IMR-90 (cell line): ENCODE measurements around the gene EYS. TPM values are rescaled to one million over a fixed set of nuclear protein-coding genes. Genes with fewer than 3 reads are reported as not detected.

Experiments
- ATAC-seq: fragments of 200-7000 bp; cut with Tn5 transposase; 2 replicates; pipeline ENCODE4 v1.9.1; 2020; ENCODE audit warnings: low read depth, mild to moderate bottlenecking, moderate library complexity
- BruUV-seq: library from RNA; stranded (reverse); fragments of 400-500 nt; replicated peaks from 2 replicates; lab custom pipeline; 2021; lab: Mats Ljungman, UMichigan
- CTCF ChIA-PET: fragments of 300-600 bp; formaldehyde crosslinking; extraction: SDS; loops from one replicate; lab custom pipeline; 2021; ENCODE audit warnings: antibody characterized with exemption; lab: Yijun Ruan, JAX
- POLR2A ChIA-PET: fragments of 300-600 bp; sonication (Branson Sonifier 250); formaldehyde crosslinking; loops from one replicate; lab custom pipeline; 2022; ENCODE audit warnings: antibody characterized with exemption; ENCODE audit not compliant: unreplicated experiment; lab: Charles Lee
- DNase-seq: peaks from one replicate; pipeline ENCODE4 v3.0.0; 2013
- H2AFZ ChIP-seq: replicated peaks from 2 replicates; pipeline ENCODE3; 2013; ENCODE audit warnings: low read length, mild to moderate bottlenecking; ENCODE audit not compliant: poor library complexity
- H2AK5ac ChIP-seq: 2 replicates; pipeline ENCODE4 v1.6.1; 2013; ENCODE audit warnings: low read depth, low read length, inconsistent platforms
- H2AK9ac ChIP-seq: replicated peaks from 2 replicates; pipeline ENCODE3; 2013; ENCODE audit warnings: mild to moderate bottlenecking, low read depth, low read length, moderate library complexity; ENCODE audit not compliant: poor library complexity
- H2BK120ac ChIP-seq: 2 replicates; pipeline ENCODE4 v1.6.1; 2013; ENCODE audit warnings: low read depth, low read length, inconsistent platforms
- H2BK15ac ChIP-seq: 3 replicates; pipeline ENCODE4 v1.6.1; 2013; ENCODE audit warnings: low read depth, low read length, inconsistent platforms
- H2BK20ac ChIP-seq: 2 replicates; pipeline ENCODE4 v1.6.1; 2013; ENCODE audit warnings: low read depth, mild to moderate bottlenecking, inconsistent platforms, low read length, moderate library complexity
- H2BK5ac ChIP-seq: 2 replicates; pipeline ENCODE4 v1.6.1; 2013; ENCODE audit warnings: mild to moderate bottlenecking, low read depth, low read length, inconsistent platforms; ENCODE audit not compliant: poor library complexity, severe bottlenecking
- H3K14ac ChIP-seq: replicated peaks from 2 replicates; pipeline ENCODE4 v1.6.1; 2013; ENCODE audit warnings: low read depth, low read length, inconsistent platforms
- H3K18ac ChIP-seq: 2 replicates; pipeline ENCODE4 v1.6.1; 2013; ENCODE audit warnings: low read depth, low read length, control low read depth
- H3K23ac ChIP-seq: 2 replicates; pipeline ENCODE4 v1.6.1; 2013; ENCODE audit warnings: low read depth, low read length, inconsistent platforms
- H3K27ac ChIP-seq: 2 replicates; pipeline ENCODE4 v1.5.1; 2013; ENCODE audit warnings: mild to moderate bottlenecking, control low read depth, low read length; ENCODE audit not compliant: insufficient read depth
- H3K27me3 ChIP-seq: 2 replicates; pipeline ENCODE4 v1.6.1; 2013; ENCODE audit warnings: low read length; ENCODE audit not compliant: control insufficient read depth, insufficient read depth
- H3K36me3 ChIP-seq: 2 replicates; pipeline ENCODE4 v1.6.1; 2013; ENCODE audit warnings: low read length, mixed read lengths; ENCODE audit not compliant: control insufficient read depth, insufficient read depth
- H3K4ac ChIP-seq: 2 replicates; pipeline ENCODE4 v1.6.1; 2013; ENCODE audit warnings: low read depth, low read length, inconsistent platforms
- H3K4me1 ChIP-seq: 2 replicates; pipeline ENCODE4 v1.6.1; 2013; ENCODE audit warnings: low read length, mixed read lengths; ENCODE audit not compliant: control insufficient read depth, insufficient read depth
- H3K4me2 ChIP-seq: 2 replicates; pipeline ENCODE4 v1.6.1; 2013; ENCODE audit warnings: low read depth, mild to moderate bottlenecking, control low read depth, low read length, moderate library complexity
- H3K4me3 ChIP-seq: 2 replicates; pipeline ENCODE4 v1.5.1; 2013; ENCODE audit warnings: low read depth, mild to moderate bottlenecking, control low read depth, low read length, moderate library complexity; ENCODE audit not compliant: insufficient read depth
- H3K56ac ChIP-seq: 2 replicates; pipeline ENCODE4 v1.6.1; 2013; ENCODE audit warnings: low read length, inconsistent platforms; ENCODE audit not compliant: insufficient read depth; ENCODE audit errors: extremely low read depth
- H3K79me1 ChIP-seq, 2 experiments: 2 replicates each; pipeline ENCODE4 v1.6.1; 2013; ENCODE audit warnings: low read length in 2 of 2, inconsistent platforms in 1 of 2, low read depth in 1 of 2
- H3K9ac ChIP-seq: 2 replicates; pipeline ENCODE4 v1.6.1; 2013; ENCODE audit warnings: low read depth, low read length, control low read depth
- H3K9me1 ChIP-seq: 2 replicates; pipeline ENCODE4 v1.6.1; 2013; ENCODE audit warnings: low read length, inconsistent platforms; ENCODE audit not compliant: insufficient read depth
- H3K9me3 ChIP-seq: 2 replicates; pipeline ENCODE4 v1.6.1; 2013; ENCODE audit warnings: low read length; ENCODE audit not compliant: control insufficient read depth, insufficient read depth
- H4K20me1 ChIP-seq: 2 replicates; pipeline ENCODE4 v1.6.1; 2013; ENCODE audit warnings: low read length, inconsistent platforms; ENCODE audit not compliant: insufficient read depth
- H4K5ac ChIP-seq: 2 replicates; pipeline ENCODE4 v1.6.1; 2013; ENCODE audit warnings: mild to moderate bottlenecking, low read depth, low read length, control low read depth
- H4K8ac ChIP-seq, 2 experiments: 2 replicates each; pipeline ENCODE4 v1.6.1; 2013; ENCODE audit warnings: low read depth in 2 of 2, low read length in 2 of 2, control low read depth in 1 of 2, inconsistent platforms in 1 of 2
- H4K91ac ChIP-seq: 2 replicates; pipeline ENCODE4 v1.6.1; 2013; ENCODE audit warnings: low read depth, low read length, inconsistent platforms; ENCODE audit not compliant: insufficient read depth
- BHLHE40 ChIP-seq: fragments of 150-350 bp; IDR thresholded peaks from 2 replicates; pipeline ENCODE4 v1.6.1; 2016; ENCODE audit warnings: mild to moderate bottlenecking, low read depth, low read length
- CEBPB ChIP-seq: IDR thresholded peaks from 2 replicates; pipeline ENCODE4 v1.6.1; 2012; ENCODE audit warnings: low read depth, low read length, improper control_type of control experiment
- CHD1 ChIP-seq: IDR thresholded peaks from 2 replicates; pipeline ENCODE4 v1.6.1; 2012; ENCODE audit warnings: low read depth, low read length, improper control_type of control experiment
- FOS ChIP-seq: fragments of 150-350 bp; IDR thresholded peaks from 2 replicates; pipeline ENCODE4 v1.6.1; 2016; ENCODE audit warnings: low read depth, low read length
- MAFK ChIP-seq: IDR thresholded peaks from 2 replicates; pipeline ENCODE4 v1.6.1; 2012; ENCODE audit warnings: low read depth, low read length, improper control_type of control experiment
- MAZ ChIP-seq: IDR thresholded peaks from 2 replicates; pipeline ENCODE4 v1.6.1; 2012; ENCODE audit warnings: low read depth, mild to moderate bottlenecking, low read length, improper control_type of control experiment, moderate library complexity, borderline replicate concordance
- NFE2L2 ChIP-seq: fragments of 150-350 bp; IDR thresholded peaks from 2 replicates; pipeline ENCODE4 v1.6.1; 2016; ENCODE audit warnings: low read depth, mild to moderate bottlenecking, low read length
- POLR2A ChIP-seq: IDR thresholded peaks from 2 replicates; pipeline ENCODE4 v1.6.1; 2012; ENCODE audit warnings: mild to moderate bottlenecking, low read depth, low read length
- RAD21 ChIP-seq: IDR thresholded peaks from 2 replicates; pipeline ENCODE4 v1.6.1; 2012; ENCODE audit warnings: low read length, improper control_type of control experiment
- RCOR1 ChIP-seq: IDR thresholded peaks from 2 replicates; pipeline ENCODE4 v1.6.1; 2012; ENCODE audit warnings: mild to moderate bottlenecking, low read length, improper control_type of control experiment; ENCODE audit not compliant: insufficient replicate concordance
- RFX5 ChIP-seq: IDR thresholded peaks from 2 replicates; pipeline ENCODE4 v1.8.0; 2012; ENCODE audit warnings: low read depth, mild to moderate bottlenecking, low read length, moderate library complexity
- SMC3 ChIP-seq: fragments of 150-350 bp; IDR thresholded peaks from 2 replicates; pipeline ENCODE4 v1.6.1; 2016; ENCODE audit warnings: low read depth, mild to moderate bottlenecking, antibody characterized with exemption, low read length, moderate library complexity
- WGBS, 2 experiments: methylation state at CpG; one replicate each; pipeline versions ENCODE4 v1.1.5 to v1.1.7; 2013; ENCODE audit warnings: missing lambda C conversion rate in 2 of 2; ENCODE audit not compliant: insufficient read length in 1 of 2; ENCODE audit errors: extremely low coverage in 2 of 2; 5-methylcytosine and 5-hydroxymethylcytosine counted together
- dilution Hi-C: fragments of 300-500 bp; cut with HindIII; formaldehyde crosslinking; loops from one replicate; pipeline ENCODE4 v1.14.3; 2018; ENCODE audit warnings: low sequenced_read_pairs; ENCODE audit not compliant: unreplicated experiment
- in situ Hi-C: fragments of 300-500 bp; cut with MboI; formaldehyde crosslinking; loops from 3 replicates; pipeline ENCODE4 v1.14.3; 2019; ENCODE audit warnings: low sequenced_read_pairs, inconsistent platforms, mixed read lengths
- intact Hi-C: fragments of 100-400 bp; cut with micrococcal nuclease; formaldehyde crosslinking; loops from 2 replicates; pipeline ENCODE4 v1.10.0; 2022
- polyA plus RNA-seq, 3 experiments: library from polyadenylated mRNA; depleted of rRNA; stranded (reverse); fragments of >200 nt; gene quantifications; 2 replicates each; pipeline ENCODE4 v1.2.3, GENCODE V29; 2012; ENCODE audit warnings: low replicate concordance in 1 of 3
- total RNA-seq: library from RNA; depleted of rRNA; stranded (reverse); fragments of >200 nt; gene quantifications from 2 replicates; pipeline ENCODE4 v1.2.3, GENCODE V29; 2012
- TF ChIP-seq, protein P1 (sequence below): conservative IDR thresholded peaks from 2 replicates; pipeline ENCODE4 v1.5.1; 2012; ENCODE audit warnings: mild to moderate bottlenecking, low read depth, low read length, improper control_type of control experiment
- TF ChIP-seq, protein P2 (sequence below): fragments of 150-350 bp; IDR thresholded peaks from 2 replicates; pipeline ENCODE4 v1.6.1; 2016; ENCODE audit warnings: low read depth, mild to moderate bottlenecking, low read length, moderate library complexity, borderline replicate concordance
- TF ChIP-seq, protein P3 (sequence below): fragments of 150-350 bp; IDR thresholded peaks from 2 replicates; pipeline ENCODE4 v1.6.1; 2017; ENCODE audit warnings: mild to moderate bottlenecking, antibody characterized with exemption, low read length, low read depth

Gene EYS
- total and polyA plus RNA-seq, 2 of the 4 experiments (the other 2 are of a cell fraction) = under 0.01 TPM; not detected in 1

DNA sequence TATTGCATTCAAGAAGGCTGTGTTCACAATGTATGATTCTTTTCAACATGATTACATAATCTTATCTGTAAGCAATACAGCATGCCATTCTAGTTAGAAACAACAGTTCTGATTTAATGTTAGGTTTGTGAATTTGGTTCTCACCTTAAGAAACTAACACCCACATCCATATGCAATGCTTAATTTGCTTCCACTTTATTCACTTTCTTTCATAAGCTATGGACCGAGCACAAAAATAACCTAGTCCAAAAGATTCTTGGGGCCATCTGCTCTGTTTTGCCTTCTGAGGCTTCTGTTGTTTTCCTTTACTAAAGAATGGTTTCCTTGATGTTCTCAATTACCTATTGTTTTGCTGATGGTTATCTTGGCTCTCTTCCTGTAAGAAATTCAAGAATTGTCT lies 258.2 kb downstream of the EYS start:
- dilution Hi-C loops = no loop called here
- DNase-seq = no peak
- CTCF ChIA-PET = no interaction called here
- no TSS peak for BruUV-seq
- H2BK15ac ChIP-seq = no peak overlapping the region
- H3K23ac ChIP-seq = no peak overlapping the region
- H3K4me2 ChIP-seq = no peak overlapping the region
- no peaks in the 10 kb centered on the region for H3K36me3 ChIP-seq
- TF ChIP-seq, protein P1, sequence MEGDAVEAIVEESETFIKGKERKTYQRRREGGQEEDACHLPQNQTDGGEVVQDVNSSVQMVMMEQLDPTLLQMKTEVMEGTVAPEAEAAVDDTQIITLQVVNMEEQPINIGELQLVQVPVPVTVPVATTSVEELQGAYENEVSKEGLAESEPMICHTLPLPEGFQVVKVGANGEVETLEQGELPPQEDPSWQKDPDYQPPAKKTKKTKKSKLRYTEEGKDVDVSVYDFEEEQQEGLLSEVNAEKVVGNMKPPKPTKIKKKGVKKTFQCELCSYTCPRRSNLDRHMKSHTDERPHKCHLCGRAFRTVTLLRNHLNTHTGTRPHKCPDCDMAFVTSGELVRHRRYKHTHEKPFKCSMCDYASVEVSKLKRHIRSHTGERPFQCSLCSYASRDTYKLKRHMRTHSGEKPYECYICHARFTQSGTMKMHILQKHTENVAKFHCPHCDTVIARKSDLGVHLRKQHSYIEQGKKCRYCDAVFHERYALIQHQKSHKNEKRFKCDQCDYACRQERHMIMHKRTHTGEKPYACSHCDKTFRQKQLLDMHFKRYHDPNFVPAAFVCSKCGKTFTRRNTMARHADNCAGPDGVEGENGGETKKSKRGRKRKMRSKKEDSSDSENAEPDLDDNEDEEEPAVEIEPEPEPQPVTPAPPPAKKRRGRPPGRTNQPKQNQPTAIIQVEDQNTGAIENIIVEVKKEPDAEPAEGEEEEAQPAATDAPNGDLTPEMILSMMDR = no peak
- no peak for TF ChIP-seq FOS
- TF ChIP-seq POLR2A = no peak
- TF ChIP-seq RAD21 = no peak
- no peak for TF ChIP-seq RFX5
- TF ChIP-seq CEBPB = no peak
- TF ChIP-seq NFE2L2 = no peak
- TF ChIP-seq CHD1 = no peak
- no peak for TF ChIP-seq MAZ
- TF ChIP-seq SMC3 = no peak
- TF ChIP-seq, protein P2, sequence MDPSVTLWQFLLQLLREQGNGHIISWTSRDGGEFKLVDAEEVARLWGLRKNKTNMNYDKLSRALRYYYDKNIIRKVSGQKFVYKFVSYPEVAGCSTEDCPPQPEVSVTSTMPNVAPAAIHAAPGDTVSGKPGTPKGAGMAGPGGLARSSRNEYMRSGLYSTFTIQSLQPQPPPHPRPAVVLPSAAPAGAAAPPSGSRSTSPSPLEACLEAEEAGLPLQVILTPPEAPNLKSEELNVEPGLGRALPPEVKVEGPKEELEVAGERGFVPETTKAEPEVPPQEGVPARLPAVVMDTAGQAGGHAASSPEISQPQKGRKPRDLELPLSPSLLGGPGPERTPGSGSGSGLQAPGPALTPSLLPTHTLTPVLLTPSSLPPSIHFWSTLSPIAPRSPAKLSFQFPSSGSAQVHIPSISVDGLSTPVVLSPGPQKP = no peak
- no peak for TF ChIP-seq MAFK
- no peak for TF ChIP-seq BHLHE40
- TF ChIP-seq, protein P3, sequence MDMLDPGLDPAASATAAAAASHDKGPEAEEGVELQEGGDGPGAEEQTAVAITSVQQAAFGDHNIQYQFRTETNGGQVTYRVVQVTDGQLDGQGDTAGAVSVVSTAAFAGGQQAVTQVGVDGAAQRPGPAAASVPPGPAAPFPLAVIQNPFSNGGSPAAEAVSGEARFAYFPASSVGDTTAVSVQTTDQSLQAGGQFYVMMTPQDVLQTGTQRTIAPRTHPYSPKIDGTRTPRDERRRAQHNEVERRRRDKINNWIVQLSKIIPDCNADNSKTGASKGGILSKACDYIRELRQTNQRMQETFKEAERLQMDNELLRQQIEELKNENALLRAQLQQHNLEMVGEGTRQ = no peak
- TF ChIP-seq RCOR1 = no peak
- H3K9ac ChIP-seq = no peak overlapping the region
- H3K18ac ChIP-seq = no peak overlapping the region
- H3K4me1 ChIP-seq = no peaks in the 10 kb centered on the region
- in situ Hi-C loops = no loop called here
- H3K27me3 ChIP-seq = no peaks in the 10 kb centered on the region
- no peak overlapping the region for H2AFZ ChIP-seq
- H3K14ac ChIP-seq = no peak overlapping the region
- no peak overlapping the region for H2BK5ac ChIP-seq
- H2AK9ac ChIP-seq = no peak overlapping the region
- no peaks in the 10 kb centered on the region for H3K9me1 ChIP-seq
- H3K4ac ChIP-seq = no peak overlapping the region
- ATAC-seq = no peak
- no peaks in the 10 kb centered on the region for H4K20me1 ChIP-seq
- no CpG with 5 or more reads among the region's 1 CpG for WGBS, 2 experiments
- no peak overlapping the region for H2BK20ac ChIP-seq
- H4K91ac ChIP-seq = no peak overlapping the region
- no peak overlapping the region for H2AK5ac ChIP-seq
- H3K56ac ChIP-seq = no peak overlapping the region
- intact Hi-C loops = no loop called here
- no peak overlapping the region for H3K4me3 ChIP-seq
- H3K79me1 ChIP-seq = no peaks in the 10 kb centered on the region
- POLR2A ChIA-PET = no interaction called here
- H3K27ac ChIP-seq = no peak overlapping the region
- no peak overlapping the region for H4K5ac ChIP-seq
- H2BK120ac ChIP-seq = no peak overlapping the region
- no peak overlapping the region for H4K8ac ChIP-seq
- H3K9me3 ChIP-seq = no peaks in the 10 kb centered on the region; the same call in 1 of the 2 replicates
